Activated CD4-positive, alpha-beta T cell treated with anti-CD3 and anti-CD28 coated beads for 36 hours (primary cell): ENCODE data around the gene GOT1. TPM values are rescaled to one million over a fixed set of nuclear protein-coding genes. Genes with fewer than 3 reads are reported as not detected.

ENCODE experiments used
- ATAC-seq: fragments of 200-7000 bp; cut with Tn5 transposase; one replicate; pipeline ENCODE4 v1.10.0; 2021; ENCODE audit warnings: mild to moderate bottlenecking, moderate library complexity
- CTCF ChIA-PET: fragments of 350-600 bp; sonication (Branson Sonifier 250); formaldehyde crosslinking; loops from one replicate; lab custom pipeline; 2021; ENCODE audit warnings: antibody characterized with exemption; lab: Charles Lee
- POLR2A ChIA-PET: fragments of 350-600 bp; sonication (Branson Sonifier 250); formaldehyde crosslinking; loops from one replicate; lab custom pipeline; 2021; ENCODE audit warnings: antibody characterized with exemption, inconsistent platforms; lab: Charles Lee
- DNase-seq: peaks from one replicate; pipeline ENCODE4 v3.0.0-alpha.2; 2020
- H3K27ac Mint-ChIP-seq: one replicate; pipeline ENCODE4 v1.8.0; 2021; ENCODE audit warnings: mixed read lengths
- H3K27me3 Mint-ChIP-seq: one replicate; pipeline ENCODE4 v1.8.0; 2021; ENCODE audit warnings: mixed read lengths
- H3K36me3 Mint-ChIP-seq: one replicate; pipeline ENCODE4 v1.8.0; 2021; ENCODE audit warnings: low read depth, mixed read lengths
- H3K4me1 Mint-ChIP-seq: one replicate; pipeline ENCODE4 v1.8.0; 2021; ENCODE audit warnings: mixed read lengths
- H3K4me3 Mint-ChIP-seq: one replicate; pipeline ENCODE4 v1.8.0; 2021; ENCODE audit warnings: mild to moderate bottlenecking, moderate library complexity, mixed read lengths
- H3K9me3 Mint-ChIP-seq: one replicate; pipeline ENCODE4 v1.8.0; 2021; ENCODE audit warnings: low read depth, mixed read lengths
- intact Hi-C, 2 experiments: fragments of 100-400 bp; cut with DNase I in 1 of 2; cut with micrococcal nuclease in 1 of 2; formaldehyde crosslinking; loops; one replicate each; pipeline versions ENCODE4 v1.14.2 to v1.15.1; 2022 to 2024; cut with DNase I, micrococcal nuclease
- total RNA-seq, 2 experiments: library from RNA; stranded (reverse); gene quantifications; one replicate each; pipeline ENCODE4 v1.2.3, GENCODE V29; 2021

GOT1 gene
- total RNA-seq, 2 experiments from 2014 or later: 51.7 to 83.5 TPM

GRCh38 chr10:99374972-99375371 is 55.5 kb downstream of the GOT1 start:
- Mint-ChIP-seq H3K36me3 (no peaks in the 10 kb centered on the region), H3K9me3 (no peaks in the 10 kb centered on the region), H3K4me3 (no peak overlapping the region), H3K27me3 (peaks cover 34% of the 10 kb centered on the region), H3K27ac (no peak overlapping the region), H3K4me1 (peaks cover 7% of the 10 kb centered on the region)
- DNase-seq: no peak
- CTCF ChIA-PET: no interaction called here
- POLR2A ChIA-PET: no interaction called here
- ATAC-seq: no peak
- intact Hi-C loops: no loop called here

GRCh38 chr10:99374526-99374925 is 55.9 kb downstream of the GOT1 start:
- H3K4me1 Mint-ChIP-seq: peaks cover 7% of the 10 kb centered on the region
- H3K9me3 Mint-ChIP-seq: no peaks in the 10 kb centered on the region
- DNase-seq (no peak), ATAC-seq (no peak)
- H3K27me3 Mint-ChIP-seq: peaks cover 38% of the 10 kb centered on the region
- no peak overlapping the region for H3K27ac Mint-ChIP-seq
- intact Hi-C loops: no loop called here
- H3K4me3 Mint-ChIP-seq: no peak overlapping the region
- ChIA-PET CTCF (no interaction called here), POLR2A (no interaction called here)
- no peaks in the 10 kb centered on the region for H3K36me3 Mint-ChIP-seq

GRCh38 chr10:99372546-99373271 is 57.7 kb downstream of the GOT1 start:
- CTCF ChIA-PET: no interaction called here
- Mint-ChIP-seq H3K4me1 (peaks cover 7% of the 10 kb centered on the region), H3K4me3 (no peak overlapping the region), H3K27me3 (peaks cover 41% of the 10 kb centered on the region), H3K27ac (no peak overlapping the region), H3K36me3 (no peaks in the 10 kb centered on the region), H3K9me3 (no peaks in the 10 kb centered on the region)
- intact Hi-C loops: no loop called here
- no peak for DNase-seq
- POLR2A ChIA-PET: no interaction called here
- no peak for ATAC-seq

- no peaks in the 10 kb centered on the region for H3K36me3 Mint-ChIP-seq
- ATAC-seq (peak; percentile 49), DNase-seq (peak; percentile 30)
- peaks cover 7% of the 10 kb centered on the region for H3K4me1 Mint-ChIP-seq
- no peak overlapping the region for H3K4me3 Mint-ChIP-seq
- POLR2A ChIA-PET: no interaction called here
- intact Hi-C loops: no loop called here
- H3K27me3 Mint-ChIP-seq: peaks cover 43% of the 10 kb centered on the region
- CTCF ChIA-PET: no interaction called here
- H3K27ac Mint-ChIP-seq: no peak overlapping the region
- H3K9me3 Mint-ChIP-seq: no peaks in the 10 kb centered on the region
Measured at GRCh38 chr10:99370993-99371392, 59.4 kb downstream of the GOT1 start.

GRCh38 chr10:99369551-99369950 is 60.9 kb downstream of the GOT1 start:
- no peaks in the 10 kb centered on the region for H3K9me3 Mint-ChIP-seq
- ATAC-seq: no peak
- intact Hi-C loops: no loop called here
- no peaks in the 10 kb centered on the region for H3K36me3 Mint-ChIP-seq
- ChIA-PET CTCF (no interaction called here), POLR2A (no interaction called here)
- H3K27ac Mint-ChIP-seq: no peak overlapping the region
- peaks cover 38% of the 10 kb centered on the region for H3K27me3 Mint-ChIP-seq
- no peak for DNase-seq
- no peak overlapping the region for H3K4me3 Mint-ChIP-seq
- H3K4me1 Mint-ChIP-seq: peaks cover 7% of the 10 kb centered on the region

GRCh38 chr10:99369126-99369525 is 61.3 kb downstream of the GOT1 start:
- H3K27ac Mint-ChIP-seq: no peak overlapping the region
- ATAC-seq (no peak), DNase-seq (no peak)
- H3K4me1 Mint-ChIP-seq: peaks cover 7% of the 10 kb centered on the region
- ChIA-PET CTCF (interaction anchor here (0.7 kb wide), 1 partner anchor 43 kb away, joined by 3 read pairs; no protein-coding TSS in a partner anchor), POLR2A (no interaction called here)
- H3K36me3 Mint-ChIP-seq: no peaks in the 10 kb centered on the region
- H3K4me3 Mint-ChIP-seq: no peak overlapping the region
- peaks cover 37% of the 10 kb centered on the region for H3K27me3 Mint-ChIP-seq
- intact Hi-C loops: no loop called here
- no peaks in the 10 kb centered on the region for H3K9me3 Mint-ChIP-seq

- Mint-ChIP-seq H3K36me3 (no peaks in the 10 kb centered on the region), H3K9me3 (no peaks in the 10 kb centered on the region), H3K4me3 (no peak overlapping the region), H3K27me3 (peaks cover 33% of the 10 kb centered on the region), H3K27ac (no peak overlapping the region), H3K4me1 (peaks cover 7% of the 10 kb centered on the region)
- no peak for ATAC-seq
- POLR2A ChIA-PET: no interaction called here
- CTCF ChIA-PET: interaction anchor here (0.7 kb wide), 1 partner anchor 44 kb away, joined by 3 read pairs; no protein-coding TSS in a partner anchor
- DNase-seq: no peak
- intact Hi-C loops: no loop called here
Measured at GRCh38 chr10:99368646-99369045, 61.8 kb downstream of the GOT1 start.

- ChIA-PET CTCF (interaction anchor here (0.7 kb wide), 1 partner anchor 28 kb away, joined by 3 read pairs; no protein-coding TSS in a partner anchor), POLR2A (no interaction called here)
- no peak overlapping the region for H3K4me3 Mint-ChIP-seq
- no peak for DNase-seq
- peaks cover 19% of the 10 kb centered on the region for H3K27me3 Mint-ChIP-seq
- H3K4me1 Mint-ChIP-seq: peaks cover 7% of the 10 kb centered on the region
- no peak overlapping the region for H3K27ac Mint-ChIP-seq
- ATAC-seq: no peak
- no peaks in the 10 kb centered on the region for H3K36me3 Mint-ChIP-seq
- intact Hi-C loops: no loop called here
- H3K9me3 Mint-ChIP-seq: no peaks in the 10 kb centered on the region
Measured at GRCh38 chr10:99366666-99367065, 63.8 kb downstream of the GOT1 start.

GRCh38 chr10:99365736-99366135 is 64.7 kb downstream of the GOT1 start:
- DNase-seq: no peak
- intact Hi-C loops: no loop called here
- POLR2A ChIA-PET: no interaction called here
- H3K9me3 Mint-ChIP-seq: no peaks in the 10 kb centered on the region
- peaks cover 1% of the 10 kb centered on the region for H3K4me1 Mint-ChIP-seq
- H3K36me3 Mint-ChIP-seq: no peaks in the 10 kb centered on the region
- CTCF ChIA-PET: no interaction called here
- H3K27me3 Mint-ChIP-seq: peaks cover 15% of the 10 kb centered on the region
- H3K4me3 Mint-ChIP-seq: no peak overlapping the region
- H3K27ac Mint-ChIP-seq: no peak overlapping the region
- ATAC-seq: no peak

GRCh38 chr10:99365311-99365710 is 65.1 kb downstream of the GOT1 start:
- H3K4me3 Mint-ChIP-seq: no peak overlapping the region
- DNase-seq: no peak
- ChIA-PET CTCF (no interaction called here), POLR2A (no interaction called here)
- no peaks in the 10 kb centered on the region for H3K4me1 Mint-ChIP-seq
- H3K36me3 Mint-ChIP-seq: no peaks in the 10 kb centered on the region
- no peak for ATAC-seq
- H3K27ac Mint-ChIP-seq: no peak overlapping the region
- intact Hi-C loops: no loop called here
- no peaks in the 10 kb centered on the region for H3K9me3 Mint-ChIP-seq
- peaks cover 11% of the 10 kb centered on the region for H3K27me3 Mint-ChIP-seq

GRCh38 chr10:99364125-99364524 is 66.3 kb downstream of the GOT1 start:
- Mint-ChIP-seq H3K9me3 (no peaks in the 10 kb centered on the region), H3K27ac (no peak overlapping the region), H3K36me3 (no peaks in the 10 kb centered on the region), H3K4me1 (no peaks in the 10 kb centered on the region), H3K4me3 (no peak overlapping the region), H3K27me3 (peaks cover 4% of the 10 kb centered on the region)
- ChIA-PET CTCF (interaction anchor here (0.6 to 1.2 kb wide), 2 partner anchors 71 to 212 kb away, joined by 3 to 4 read pairs; no protein-coding TSS in a partner anchor), POLR2A (no interaction called here)
- intact Hi-C loops: no loop called here
- ATAC-seq: no peak
- DNase-seq: no peak

- H3K27me3 Mint-ChIP-seq: peaks cover under 1% of the 10 kb centered on the region
- CTCF ChIA-PET: interaction anchor here (0.9 to 1.2 kb wide), 2 partner anchors 15 to 48 kb away, joined by 3 to 4 read pairs; no protein-coding TSS in a partner anchor
- DNase-seq (no peak), ATAC-seq (no peak)
- no peaks in the 10 kb centered on the region for H3K36me3 Mint-ChIP-seq
- H3K9me3 Mint-ChIP-seq: no peaks in the 10 kb centered on the region
- H3K4me1 Mint-ChIP-seq: no peaks in the 10 kb centered on the region
- no peak overlapping the region for H3K4me3 Mint-ChIP-seq
- intact Hi-C loops: no loop called here
- H3K27ac Mint-ChIP-seq: no peak overlapping the region
- POLR2A ChIA-PET: no interaction called here
Measured at GRCh38 chr10:99360934-99361333, 69.5 kb downstream of the GOT1 start.
